ENCODE data around the gene PDGFRB.

The PDGFRB gene

DNA sequence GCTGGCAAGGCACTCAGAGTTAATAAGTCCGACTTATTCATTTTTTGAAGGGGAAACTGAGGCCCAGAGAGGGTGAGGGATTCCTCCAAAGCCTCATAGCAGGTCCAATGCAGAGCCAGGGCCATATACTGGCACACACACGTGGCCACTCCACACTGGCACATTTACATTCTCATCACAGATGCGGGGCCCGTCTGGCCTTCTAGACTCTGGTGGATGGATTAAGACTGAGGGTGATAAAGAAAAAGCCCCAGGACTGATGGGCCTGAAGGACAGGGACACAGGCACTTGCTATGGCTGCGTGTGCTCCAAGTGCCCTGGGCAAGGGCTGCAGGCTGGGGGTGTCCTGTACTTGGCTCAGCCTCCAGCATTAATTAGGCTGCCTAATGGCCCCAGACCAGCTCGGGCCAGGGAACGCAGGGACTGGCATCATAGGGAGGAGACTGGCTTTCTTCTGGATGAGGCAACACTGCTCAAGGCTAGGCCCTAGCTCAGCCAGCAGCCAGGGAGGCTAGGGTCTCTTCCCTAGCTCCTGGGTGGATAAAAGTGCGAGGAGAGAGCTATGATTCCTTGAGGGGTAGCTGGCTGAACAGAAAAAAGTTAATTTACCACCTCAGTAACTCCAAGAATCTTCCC is 40.8 kb downstream of the PDGFRB start:
- H3K27me3 ChIP-seq, result no peaks in the 10 kb centered on the region
- peak overlapping the region; percentile 28 to 82 for H3K27ac ChIP-seq
- peak in 1 of 2 donors; percentile 72 for DNase-seq

GRCh38 chr5:150114102-150114641 is 41.5 kb downstream of the PDGFRB start:
- peak in 1 of 2 experiments; percentile 16 for TF ChIP-seq CTCF (IDR thresholded peaks at IDR 0.05)
- Histone ChIP-seq H3K36me3 (peaks cover 47 to 54% (median 53%) of the 10 kb centered on the region in 3 donors), H3K4me1 (peaks cover 3 to 32% (median 19%) of the 10 kb centered on the region in 4 donors), H3K4me3 (no peak overlapping the region), H3K27ac (peak overlapping the region; percentile 60 to 82), H3K9me3 (no peaks in the 10 kb centered on the region), H3K27me3 (no peaks in the 10 kb centered on the region)
- peak in 1 of 2 donors; percentile 74 for DNase-seq
- intact Hi-C loops (cut with DNase I; ENCODE audit: low total_unique reads), result no loop called here

More for the DNA sequence above, 40.8 kb downstream of the PDGFRB start:
- H3K4me1 ChIP-seq, result peaks cover 3 to 32% (median 19%) of the 10 kb centered on the region in 4 donors
- intact Hi-C loops (cut with DNase I; ENCODE audit: low total_unique reads), result no loop called here
- TF ChIP-seq CTCF (IDR thresholded peaks at IDR 0.05), result no peak
- H3K9me3 ChIP-seq, result no peaks in the 10 kb centered on the region
- no peak overlapping the region for H3K4me3 ChIP-seq
- peaks cover 54 to 62% (median 60%) of the 10 kb centered on the region in 3 donors for H3K36me3 ChIP-seq

GRCh38 chr5:150113047-150113744 is 42.4 kb downstream of the PDGFRB start:
- no peak for TF ChIP-seq CTCF (IDR thresholded peaks at IDR 0.05)
- peaks cover 3 to 32% (median 19%) of the 10 kb centered on the region in 4 donors for H3K4me1 ChIP-seq
- peaks cover 37 to 45% (median 43%) of the 10 kb centered on the region in 3 donors for H3K36me3 ChIP-seq
- no peaks in the 10 kb centered on the region for H3K27me3 ChIP-seq
- H3K27ac ChIP-seq, result peak overlapping the region; percentile 60 to 82
- intact Hi-C loops (cut with DNase I; ENCODE audit: low total_unique reads), result no loop called here
- H3K9me3 ChIP-seq, result no peaks in the 10 kb centered on the region
- DNase-seq, result peak in 1 of 2 donors; percentile 87
- H3K4me3 ChIP-seq, result no peak overlapping the region

DNA sequence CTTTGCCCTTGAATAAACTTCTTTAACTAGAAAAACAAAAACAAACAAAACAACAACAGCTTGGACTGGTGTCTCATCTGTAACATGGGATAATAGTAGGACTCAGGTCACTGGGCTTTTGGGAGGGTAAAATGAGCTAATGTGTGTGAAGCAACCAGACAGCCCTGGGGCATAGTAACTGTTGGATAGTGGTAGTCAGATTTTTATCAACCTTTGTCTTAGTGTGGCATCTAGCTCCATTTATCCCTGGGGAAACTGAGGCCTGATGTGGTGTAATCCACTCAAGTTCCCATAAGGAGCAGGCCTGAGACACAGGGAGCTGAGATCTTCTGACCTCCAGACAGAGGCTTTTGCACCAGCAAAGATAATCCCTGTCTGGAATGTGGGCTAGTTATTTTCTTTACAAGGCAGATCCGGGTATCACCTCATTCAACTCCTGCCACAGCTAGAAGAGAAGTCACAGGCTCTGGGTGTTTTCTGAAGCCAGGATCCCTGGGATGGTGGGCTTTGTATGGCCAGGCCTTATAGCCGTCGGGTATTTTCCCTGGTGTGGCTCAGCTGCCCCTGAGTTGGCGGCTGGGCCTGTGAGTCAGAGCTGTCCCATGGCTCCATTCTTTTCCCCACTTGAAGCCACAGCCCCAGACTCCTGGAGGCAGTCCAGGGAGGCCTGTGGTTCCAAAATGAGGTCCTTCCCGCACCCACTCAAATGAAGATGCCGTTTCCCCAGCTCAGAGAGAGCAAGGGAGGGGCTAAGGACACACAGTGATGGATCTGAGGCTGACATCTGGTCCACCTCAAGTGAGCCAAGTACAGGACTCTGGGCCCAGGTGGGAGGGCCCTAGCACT is 43.2 kb downstream of the PDGFRB start:
- Histone ChIP-seq H3K4me3 (no peak overlapping the region), H3K9me3 (no peaks in the 10 kb centered on the region), H3K36me3 (peaks cover 30 to 37% (median 35%) of the 10 kb centered on the region in 3 donors), H3K27me3 (no peaks in the 10 kb centered on the region), H3K4me1 (peaks cover 3 to 32% (median 19%) of the 10 kb centered on the region in 4 donors), H3K27ac (peak overlapping the region; percentile 60 to 82)
- intact Hi-C loops (cut with DNase I; ENCODE audit: low total_unique reads), result no loop called here
- TF ChIP-seq CTCF (IDR thresholded peaks at IDR 0.05), result no peak
- DNase-seq, result peak; percentile 84 to 93

- no peak for TF ChIP-seq CTCF (IDR thresholded peaks at IDR 0.05)
- H3K4me1 ChIP-seq, result peaks cover 3 to 32% (median 19%) of the 10 kb centered on the region in 4 donors
- H3K27ac ChIP-seq, result peak overlapping the region; percentile 15 to 82
- H3K36me3 ChIP-seq, result peaks cover 17 to 24% (median 23%) of the 10 kb centered on the region in 3 donors
- intact Hi-C loops (cut with DNase I; ENCODE audit: low total_unique reads), result no loop called here
- DNase-seq, result peak in 1 of 2 donors; percentile 65
- no peaks in the 10 kb centered on the region for H3K9me3 ChIP-seq
- no peak overlapping the region for H3K4me3 ChIP-seq
- H3K27me3 ChIP-seq, result no peaks in the 10 kb centered on the region
These were observed 44.5 kb downstream of the PDGFRB start for GRCh38 chr5:150111122-150111521.
